Kidney epithelial cell (primary cell): Measurements from ENCODE around the gene C16orf90. TPM values are rescaled to one million over a fixed set of nuclear protein-coding genes. Genes with fewer than 3 reads are reported as not detected.

Experiments
- DNase-seq: peaks from one replicate; pipeline ENCODE4 v3.0.0-alpha.2; 2010; ENCODE audit warnings: low read depth
- H3K27me3 ChIP-seq: 2 replicates; pipeline ENCODE4 v1.6.0; 2011; ENCODE audit warnings: low read length; ENCODE audit not compliant: control insufficient read depth, insufficient read depth
- H3K36me3 ChIP-seq: 2 replicates; pipeline ENCODE4 v1.5.1; 2011; ENCODE audit warnings: low read length; ENCODE audit not compliant: control insufficient read depth, insufficient read depth
- H3K4me3 ChIP-seq: 2 replicates; pipeline ENCODE4 v1.5.1; 2011; ENCODE audit warnings: low read depth, mild to moderate bottlenecking, control low read depth, low read length
- total RNA-seq: library from RNA; depleted of rRNA; stranded (reverse); fragments of >200 nt; gene quantifications from 2 replicates; pipeline ENCODE4 v1.2.3, GENCODE V29; 2015
- TF ChIP-seq, protein P1 (sequence below): IDR thresholded peaks from 2 replicates; pipeline ENCODE4 v1.5.1; 2011; ENCODE audit warnings: mild to moderate bottlenecking, moderate library complexity, low read length, control low read depth, inconsistent platforms; ENCODE audit not compliant: insufficient read depth, poor library complexity, severe bottlenecking

Gene C16orf90
- total RNA-seq, 1 donor from 2014 or later: not detected

DNA sequence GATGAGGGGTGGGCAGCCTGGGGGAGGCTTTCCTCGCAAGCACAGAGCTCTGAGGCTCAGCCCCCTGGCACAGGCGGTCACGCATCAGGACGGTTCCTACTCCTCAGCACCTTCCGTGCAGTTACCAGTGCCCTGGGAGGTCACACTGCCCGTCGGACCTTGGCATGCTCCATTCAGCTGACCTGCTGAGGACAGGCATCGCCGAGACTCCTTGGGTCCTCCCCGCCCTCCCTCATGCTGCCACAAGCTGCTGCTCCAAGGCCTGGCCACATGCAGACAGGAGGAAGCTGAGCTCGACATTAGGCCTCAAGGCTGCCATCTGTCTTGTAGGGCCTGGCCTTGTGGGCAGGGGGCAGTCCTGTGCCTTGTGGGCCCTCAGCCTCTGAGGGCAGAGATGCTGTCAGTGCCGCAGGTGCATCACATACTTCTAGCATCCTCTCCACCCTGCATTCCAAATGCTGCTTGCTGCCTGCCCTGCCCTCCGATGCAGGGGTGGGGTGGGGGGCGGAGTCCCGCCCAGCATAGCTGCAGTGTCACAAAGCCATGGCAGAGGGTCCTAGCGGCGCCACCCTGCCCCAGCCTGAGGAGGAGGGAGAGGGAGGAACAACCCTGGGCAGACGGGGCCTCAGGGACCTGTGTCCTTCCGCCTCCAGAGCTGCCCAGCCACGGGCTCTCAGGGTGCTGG is 9.3 kb downstream of the C16orf90 start:
- no peak for DNase-seq
- Histone ChIP-seq H3K36me3 (peaks cover 5% of the 10 kb centered on the region), H3K4me3 (no peak overlapping the region), H3K27me3 (no peaks in the 10 kb centered on the region)
- TF ChIP-seq, protein P1, sequence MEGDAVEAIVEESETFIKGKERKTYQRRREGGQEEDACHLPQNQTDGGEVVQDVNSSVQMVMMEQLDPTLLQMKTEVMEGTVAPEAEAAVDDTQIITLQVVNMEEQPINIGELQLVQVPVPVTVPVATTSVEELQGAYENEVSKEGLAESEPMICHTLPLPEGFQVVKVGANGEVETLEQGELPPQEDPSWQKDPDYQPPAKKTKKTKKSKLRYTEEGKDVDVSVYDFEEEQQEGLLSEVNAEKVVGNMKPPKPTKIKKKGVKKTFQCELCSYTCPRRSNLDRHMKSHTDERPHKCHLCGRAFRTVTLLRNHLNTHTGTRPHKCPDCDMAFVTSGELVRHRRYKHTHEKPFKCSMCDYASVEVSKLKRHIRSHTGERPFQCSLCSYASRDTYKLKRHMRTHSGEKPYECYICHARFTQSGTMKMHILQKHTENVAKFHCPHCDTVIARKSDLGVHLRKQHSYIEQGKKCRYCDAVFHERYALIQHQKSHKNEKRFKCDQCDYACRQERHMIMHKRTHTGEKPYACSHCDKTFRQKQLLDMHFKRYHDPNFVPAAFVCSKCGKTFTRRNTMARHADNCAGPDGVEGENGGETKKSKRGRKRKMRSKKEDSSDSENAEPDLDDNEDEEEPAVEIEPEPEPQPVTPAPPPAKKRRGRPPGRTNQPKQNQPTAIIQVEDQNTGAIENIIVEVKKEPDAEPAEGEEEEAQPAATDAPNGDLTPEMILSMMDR: no peak

DNA sequence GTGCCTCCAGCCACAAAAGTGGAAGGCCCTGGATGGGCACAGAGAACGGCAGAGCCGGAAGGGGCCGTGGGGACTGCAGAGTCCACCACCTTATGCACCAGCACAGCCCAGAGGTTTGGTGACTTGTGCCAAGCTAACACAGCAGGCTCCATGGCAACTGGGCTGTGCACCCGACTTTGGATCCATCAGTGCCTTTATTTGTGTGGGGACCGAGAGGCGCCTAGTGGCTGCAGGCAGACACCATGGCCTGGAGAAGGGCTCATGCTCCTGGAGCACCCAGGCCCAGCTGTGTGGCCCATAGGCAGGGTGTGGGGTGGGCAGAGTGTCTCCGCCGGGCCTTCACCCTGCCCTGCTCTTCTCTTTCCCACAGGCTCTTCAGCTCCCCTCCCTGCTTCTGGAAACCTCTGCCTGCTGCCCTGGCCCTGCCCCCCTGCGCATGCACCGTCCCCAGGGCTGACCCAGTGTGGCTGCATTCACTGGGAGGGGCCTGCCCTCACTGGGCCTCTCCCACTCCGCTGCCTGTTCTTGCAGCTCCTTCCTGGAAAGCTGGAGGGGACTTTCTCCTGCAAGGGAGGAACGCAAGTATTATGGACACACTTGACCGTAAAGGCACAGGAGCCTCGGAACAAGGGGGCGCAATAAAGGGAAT is 10.1 kb downstream of the C16orf90 start:
- Histone ChIP-seq H3K36me3 (peaks cover 5% of the 10 kb centered on the region), H3K27me3 (no peaks in the 10 kb centered on the region), H3K4me3 (no peak overlapping the region)
- TF ChIP-seq, protein P1: no peak
- DNase-seq: no peak

DNA sequence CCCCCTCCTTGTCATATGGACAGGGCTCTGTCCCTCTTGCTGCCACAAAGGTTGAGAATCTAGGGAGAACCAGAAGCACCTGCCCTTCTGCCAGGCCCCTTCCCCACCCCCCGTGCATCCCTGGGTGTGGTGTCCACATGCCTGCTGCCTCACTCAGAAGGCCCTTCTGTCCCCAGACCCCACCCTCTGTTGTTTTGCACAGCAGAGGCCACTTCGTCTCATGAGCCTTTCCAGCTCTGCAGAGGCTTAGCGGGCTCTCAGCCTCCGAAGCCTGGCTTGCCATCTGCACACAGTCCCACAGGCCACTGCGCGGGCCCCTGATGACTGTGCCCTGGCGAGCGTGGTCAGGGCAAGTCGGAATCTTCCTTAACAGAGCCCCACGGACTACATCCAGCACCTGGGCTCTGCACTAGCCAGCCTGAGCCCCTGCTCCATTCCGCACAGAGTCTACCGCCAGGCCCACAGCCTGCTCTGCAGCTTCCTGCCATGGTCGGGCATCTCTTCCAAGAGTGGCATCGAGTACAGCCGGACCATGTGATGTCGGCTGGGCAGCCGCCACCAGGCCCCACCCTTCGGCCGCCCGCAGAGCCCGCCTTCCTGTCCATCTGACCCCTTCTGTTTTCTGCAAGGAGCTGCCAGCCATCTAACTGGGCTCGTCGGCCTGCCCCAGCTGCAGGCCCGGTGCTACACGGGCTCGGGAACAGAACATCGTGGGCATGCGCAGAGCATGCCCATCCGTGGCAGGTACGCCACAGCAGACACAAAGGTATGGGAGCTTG is 10.8 kb downstream of the C16orf90 start:
- Histone ChIP-seq H3K36me3 (peaks cover 5% of the 10 kb centered on the region), H3K27me3 (no peaks in the 10 kb centered on the region), H3K4me3 (no peak overlapping the region)
- no peak for DNase-seq
- TF ChIP-seq, protein P1: no peak

DNA sequence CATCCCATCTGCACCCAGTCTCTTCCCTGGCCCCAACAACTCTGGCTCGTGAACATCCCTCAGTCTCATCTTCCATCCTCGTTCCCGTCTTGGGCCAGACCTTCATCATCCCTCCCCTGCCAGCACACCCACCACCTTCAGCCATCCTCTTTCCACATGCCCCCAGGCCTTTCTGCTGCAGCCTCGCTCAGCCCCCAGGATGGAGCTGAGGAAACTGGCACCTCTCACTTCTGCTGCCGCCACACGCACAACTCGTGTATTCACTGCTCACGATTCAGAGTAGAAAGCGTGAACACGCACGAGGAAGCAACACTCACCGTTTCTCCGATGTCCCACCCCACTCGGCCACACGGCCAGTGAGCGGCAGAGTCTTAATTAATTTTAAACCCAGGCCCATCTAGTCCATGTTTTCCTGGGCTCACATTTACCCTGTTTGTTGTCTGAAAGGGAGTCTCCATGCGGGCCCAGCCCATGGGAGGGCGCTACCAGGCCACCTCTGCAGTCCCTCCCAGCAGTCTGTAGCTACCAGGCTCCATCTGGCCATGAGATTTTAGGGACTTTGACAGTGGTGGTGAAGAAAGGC is 12.5 kb downstream of the C16orf90 start:
- TF ChIP-seq, protein P1: no peak
- peaks cover 5% of the 10 kb centered on the region for H3K36me3 ChIP-seq
- no peak for DNase-seq
- no peaks in the 10 kb centered on the region for H3K27me3 ChIP-seq
- no peak overlapping the region for H3K4me3 ChIP-seq

DNA sequence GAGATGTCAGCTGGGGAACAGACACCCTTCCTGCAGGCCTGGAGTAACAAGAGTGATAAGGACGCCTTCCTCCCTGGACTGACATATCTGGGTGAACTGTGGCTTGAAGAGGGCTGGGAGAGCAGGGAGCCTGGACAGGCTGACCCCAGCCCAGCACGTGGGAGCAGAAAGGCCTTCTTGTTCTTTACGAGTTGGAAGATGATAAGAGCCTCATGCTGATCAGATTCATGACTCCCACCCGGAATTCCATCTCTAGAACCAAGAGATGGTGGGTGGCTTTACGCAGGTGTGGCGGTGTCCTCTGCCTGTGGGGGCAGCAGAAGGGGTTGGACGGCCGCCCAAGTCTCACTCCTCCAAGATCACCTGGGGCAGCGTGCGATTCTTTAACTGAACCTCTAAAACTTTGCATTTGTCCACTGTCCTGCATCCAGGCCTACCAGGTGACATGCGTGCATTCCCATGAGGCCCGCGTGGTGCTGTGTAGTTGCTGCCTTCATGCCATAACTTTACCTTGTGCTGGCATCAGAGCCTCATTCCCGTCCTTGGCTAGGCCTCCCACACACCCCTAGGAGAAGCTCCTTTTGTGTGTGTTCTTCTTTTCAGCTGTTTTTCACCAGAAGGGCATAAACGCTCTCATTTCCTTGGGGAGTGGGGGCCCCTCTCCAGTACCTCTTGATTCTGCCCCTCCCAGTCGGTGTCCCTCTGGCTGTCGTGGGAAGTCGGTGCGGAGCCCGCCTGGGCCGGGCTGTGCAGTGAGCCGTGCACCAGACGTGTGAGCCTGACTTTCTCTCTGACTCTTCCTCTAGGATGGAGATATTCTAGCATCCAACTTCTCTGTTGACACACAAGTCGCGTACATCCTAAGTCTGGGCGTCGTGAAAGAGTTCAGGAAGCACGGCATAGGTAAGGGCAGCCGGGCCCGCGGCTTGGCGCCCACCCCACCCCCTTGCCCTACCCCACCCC is 13.3 kb downstream of the C16orf90 start:
- no peak for DNase-seq
- TF ChIP-seq, protein P1: no peak
- H3K36me3 ChIP-seq: peaks cover 5% of the 10 kb centered on the region
- H3K4me3 ChIP-seq: no peak overlapping the region
- no peaks in the 10 kb centered on the region for H3K27me3 ChIP-seq
